GM13977 (cell line): ENCODE results near the gene PEAK1.

Source experiments
- DNase-seq: peaks from one replicate; pipeline ENCODE4 v3.0.0; 2012; ENCODE audit warnings: low spot score
- CTCF ChIP-seq: IDR thresholded peaks from 2 replicates; pipeline ENCODE4 v1.5.1; 2012; ENCODE audit warnings: mild to moderate bottlenecking, control low read depth; ENCODE audit not compliant: insufficient read depth; ENCODE audit errors: extremely low read depth, missing control alignments
- in situ Hi-C: fragments of 300-500 bp; cut with MboI; formaldehyde crosslinking; loops from one replicate; pipeline ENCODE4 v1.12.0; 2022; ENCODE audit warnings: low sequenced_read_pairs, low pct_unique_long_range_greater_than_20kb, mixed read lengths, inconsistent platforms; ENCODE audit not compliant: unreplicated experiment

Gene PEAK1

GRCh38 chr15:77075528-77075927 lies 344.4 kb downstream of the PEAK1 start:
- no peak for DNase-seq
- in situ Hi-C loops = no loop called here
- no peak for TF ChIP-seq CTCF

- no peak for TF ChIP-seq CTCF
- in situ Hi-C loops = no loop called here
These were observed 345.6 kb downstream of the PEAK1 start for GRCh38 chr15:77074350-77074749.

GRCh38 chr15:77071305-77072223 lies 348.3 kb downstream of the PEAK1 start:
- TF ChIP-seq CTCF = no peak
- in situ Hi-C loops = no loop called here
- DNase-seq = no peak

More at GRCh38 chr15:77074350-77074749, 345.6 kb downstream of the PEAK1 start:
- no peak for DNase-seq

- no peak for TF ChIP-seq CTCF
- in situ Hi-C loops = no loop called here
- DNase-seq = peak; percentile 95
These were observed 349.2 kb downstream of the PEAK1 start, which contains the start of gene TSPAN3 for GRCh38 chr15:77070495-77071304. TSS of gene TSPAN3 (minus strand) at chr15:77071109. CDS start at chr15:77070954, 155 bp downstream.

- in situ Hi-C loops = no loop called here
- TF ChIP-seq CTCF = no peak
- no peak for DNase-seq
These were observed 349.8 kb downstream of the PEAK1 start for GRCh38 chr15:77070180-77070494.

GRCh38 chr15:77069521-77070121 lies 350.3 kb downstream of the PEAK1 start:
- DNase-seq = no peak
- in situ Hi-C loops = no loop called here
- no peak for TF ChIP-seq CTCF
